ENCODE measurements around the gene GMPPB. TPM values are rescaled to one million over a fixed set of nuclear protein-coding genes. Genes with fewer than 3 reads are reported as not detected.

GMPPB gene
- total and polyA plus RNA-seq, 2 of the 8 experiments (the other 6 are each of a cell fraction or from before 2014, with no cell fraction given): 20.9 to 23.9 TPM

DNA sequence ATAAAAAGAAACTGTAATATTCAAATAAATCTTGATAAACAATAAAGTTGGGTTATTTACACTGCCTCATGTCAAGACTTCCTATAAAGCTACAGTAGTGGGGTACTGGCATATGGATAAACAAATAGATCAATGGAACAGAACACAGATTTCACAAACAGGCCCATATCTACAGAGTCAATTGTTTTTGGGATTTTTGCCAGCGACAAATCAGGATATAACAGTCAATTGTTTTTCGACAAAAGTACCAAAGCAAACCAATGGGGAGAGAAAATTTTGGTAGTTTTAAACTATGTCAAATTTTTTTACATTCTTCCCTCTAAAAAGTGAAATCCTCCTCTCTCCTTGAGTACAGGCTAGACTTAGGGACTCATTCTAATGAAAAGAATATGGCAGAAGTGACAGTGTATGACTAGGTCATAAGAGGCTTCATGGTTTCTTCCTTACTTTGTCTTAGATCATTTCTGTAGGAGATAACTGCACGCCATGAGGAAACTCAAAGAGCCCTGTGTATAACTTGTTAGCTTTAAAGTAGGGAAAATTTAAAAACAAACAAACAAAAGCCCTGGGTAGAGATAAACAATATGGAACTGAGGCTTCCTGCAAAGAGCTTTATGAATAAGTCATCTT is 45.6 kb upstream of the GMPPB start:
- no peaks in the 10 kb centered on the region for H4K20me1 ChIP-seq (replicated peaks in 1 of 2; ENCODE audit: control insufficient read depth in 1 of 2, insufficient read depth in 2 of 2, low read length in 2 of 2)
- no peak overlapping the region for H3K56ac ChIP-seq (replicated peaks; ENCODE audit: insufficient read length, low read depth, low read length)
- no peak overlapping the region for H2BK120ac ChIP-seq (replicated peaks; ENCODE audit: low read depth, low read length)
- CTCF ChIA-PET (ENCODE audit: partially characterized antibody): interaction anchor here (0.6 to 2.2 kb wide), 3 partner anchors 19 to 130 kb away, joined by 3 to 7 read pairs (median 3); no protein-coding TSS in a partner anchor
- H2BK15ac ChIP-seq (ENCODE audit: low read length): no peak overlapping the region
- no peak overlapping the region for H2BK20ac ChIP-seq (ENCODE audit: low read length)
- no peaks in the 10 kb centered on the region; the same call in 1 of the 2 replicates for H3K23me2 ChIP-seq (ENCODE audit: low read depth, low read length)
- no peak overlapping the region for H4K8ac ChIP-seq (ENCODE audit: extremely low read depth, insufficient read depth, low read length)
- no peaks in the 10 kb centered on the region for H3K9me3 ChIP-seq (ENCODE audit: insufficient read depth in 2 of 2, low read depth in 1 of 2, low read length in 1 of 2)
- DNase-seq (ENCODE audit: low read depth in 1 of 2, low spot score in 2 of 2): no peak
- H4K91ac ChIP-seq (replicated peaks; ENCODE audit: insufficient read length, low read length): no peak overlapping the region
- FAIRE-seq: no peak
- H3K4me3 ChIP-seq (ENCODE audit: extremely low read depth in 1 of 4, insufficient read depth in 2 of 4, low read depth in 3 of 4, low read length in 4 of 4): no peak overlapping the region
- H3K79me2 ChIP-seq (ENCODE audit: control insufficient read depth in 1 of 2, insufficient read depth in 2 of 2, low read length in 2 of 2): peaks cover 6 to 77% of the 10 kb centered on the region in 2 experiments; a peak in 2 of 4 replicates
- H3K4ac ChIP-seq (replicated peaks; ENCODE audit: insufficient read length, low read depth, low read length): no peak overlapping the region
- H3K79me1 ChIP-seq (ENCODE audit: low read depth, low read length): peaks cover 5% of the 10 kb centered on the region
- H2AK5ac ChIP-seq (ENCODE audit: low read depth, low read length): no peak overlapping the region
- H3K4me2 ChIP-seq (ENCODE audit: insufficient read depth in 1 of 2, low read depth in 2 of 2, low read length in 2 of 2): no peak overlapping the region
- H3K36me3 ChIP-seq (ENCODE audit: control insufficient read depth in 2 of 4, insufficient read depth in 4 of 4, low read length in 3 of 4): peaks cover 0 to 3% (median 0%) of the 10 kb centered on the region in 4 experiments; a peak in 1 of 8 replicates
- H2BK5ac ChIP-seq (ENCODE audit: low read depth, low read length): no peak overlapping the region
- H3K23ac ChIP-seq (ENCODE audit: insufficient read length): no peak overlapping the region
- no peaks in the 10 kb centered on the region for H3K27me3 ChIP-seq (replicated peaks in 1 of 4; ENCODE audit: control insufficient read depth in 3 of 4, extremely low read depth in 1 of 4, insufficient read depth in 3 of 4, low read length in 3 of 4)
- H3K4me1 ChIP-seq (replicated peaks in 1 of 4; ENCODE audit: control insufficient read depth in 3 of 4, insufficient read depth in 4 of 4, low read length in 3 of 4): no peaks in the 10 kb centered on the region
- H2BK12ac ChIP-seq (ENCODE audit: low read depth, low read length): no peak overlapping the region
- no peak overlapping the region for H4K5ac ChIP-seq (ENCODE audit: insufficient read length, low read depth, low read length)
- no peak overlapping the region for H3K14ac ChIP-seq (ENCODE audit: insufficient read length)
- H3K27ac ChIP-seq (ENCODE audit: low read depth, low read length): no peak overlapping the region
- 94% methylated on average over 3 of the region's 3 CpGs; no CpG with 5 or more reads in 1 of the 2 experiments for WGBS, 2 experiments (ENCODE audit: extremely low coverage in 1 of 2, insufficient coverage in 1 of 2, insufficient read length in 1 of 2, insufficient replicate concordance in 2 of 2, low coverage in 1 of 2, low lambda C conversion rate in 2 of 2, missing lambda C conversion rate in 1 of 2)
- no peak overlapping the region for H3K9ac ChIP-seq (replicated peaks in 1 of 4; ENCODE audit: extremely low read depth in 1 of 4, low read depth in 3 of 4, low read length in 3 of 4)
- no peak overlapping the region for H2AFZ ChIP-seq (ENCODE audit: low read length)
- POLR2A ChIA-PET (ENCODE audit: partially characterized antibody): interaction anchor here (1.7 to 2.0 kb wide), 2 partner anchors 10 to 50 kb away, joined by 6 to 8 read pairs; partner anchors contain the start of gene AMIGO3
- no peak overlapping the region for H3K18ac ChIP-seq (ENCODE audit: extremely low read depth, low read length)
- TF ChIP-seq JUND (IDR thresholded peaks at IDR 0.05; ENCODE audit: low read length) (no peak), SIN3A (conservative IDR thresholded peaks at IDR 0.05 in 1 of 2, IDR thresholded peaks at IDR 0.05 in 1 of 2; ENCODE audit: low read depth in 1 of 2, low read length in 2 of 2) (no peak), POLR2AphosphoS5 (IDR thresholded peaks at IDR 0.05; ENCODE audit: low read depth, low read length) (no peak), MAFK (IDR thresholded peaks at IDR 0.05; ENCODE audit: low read depth, low read length) (no peak)

Data from H1 (cell line).